IPS-18c (cell line): ENCODE results near the gene ARFGEF3.
"Not testable (repeated sequence)": the region's sequence is repeated elsewhere in the genome, so short reads cannot be mapped to it uniquely, and the experiment has no call there.

Experiments used
- H3K4me3 ChIP-seq: 2 replicates; pipeline ENCODE4 v1.7.0; 2013; ENCODE audit warnings: low read depth, mild to moderate bottlenecking, low read length, moderate library complexity; ENCODE audit not compliant: insufficient read depth
- H3K9me3 ChIP-seq: one replicate; pipeline ENCODE4 v1.6.1; 2013; ENCODE audit warnings: mild to moderate bottlenecking, low read length, moderate library complexity; ENCODE audit not compliant: control insufficient read depth, insufficient read depth

ARFGEF3 gene, protein sequence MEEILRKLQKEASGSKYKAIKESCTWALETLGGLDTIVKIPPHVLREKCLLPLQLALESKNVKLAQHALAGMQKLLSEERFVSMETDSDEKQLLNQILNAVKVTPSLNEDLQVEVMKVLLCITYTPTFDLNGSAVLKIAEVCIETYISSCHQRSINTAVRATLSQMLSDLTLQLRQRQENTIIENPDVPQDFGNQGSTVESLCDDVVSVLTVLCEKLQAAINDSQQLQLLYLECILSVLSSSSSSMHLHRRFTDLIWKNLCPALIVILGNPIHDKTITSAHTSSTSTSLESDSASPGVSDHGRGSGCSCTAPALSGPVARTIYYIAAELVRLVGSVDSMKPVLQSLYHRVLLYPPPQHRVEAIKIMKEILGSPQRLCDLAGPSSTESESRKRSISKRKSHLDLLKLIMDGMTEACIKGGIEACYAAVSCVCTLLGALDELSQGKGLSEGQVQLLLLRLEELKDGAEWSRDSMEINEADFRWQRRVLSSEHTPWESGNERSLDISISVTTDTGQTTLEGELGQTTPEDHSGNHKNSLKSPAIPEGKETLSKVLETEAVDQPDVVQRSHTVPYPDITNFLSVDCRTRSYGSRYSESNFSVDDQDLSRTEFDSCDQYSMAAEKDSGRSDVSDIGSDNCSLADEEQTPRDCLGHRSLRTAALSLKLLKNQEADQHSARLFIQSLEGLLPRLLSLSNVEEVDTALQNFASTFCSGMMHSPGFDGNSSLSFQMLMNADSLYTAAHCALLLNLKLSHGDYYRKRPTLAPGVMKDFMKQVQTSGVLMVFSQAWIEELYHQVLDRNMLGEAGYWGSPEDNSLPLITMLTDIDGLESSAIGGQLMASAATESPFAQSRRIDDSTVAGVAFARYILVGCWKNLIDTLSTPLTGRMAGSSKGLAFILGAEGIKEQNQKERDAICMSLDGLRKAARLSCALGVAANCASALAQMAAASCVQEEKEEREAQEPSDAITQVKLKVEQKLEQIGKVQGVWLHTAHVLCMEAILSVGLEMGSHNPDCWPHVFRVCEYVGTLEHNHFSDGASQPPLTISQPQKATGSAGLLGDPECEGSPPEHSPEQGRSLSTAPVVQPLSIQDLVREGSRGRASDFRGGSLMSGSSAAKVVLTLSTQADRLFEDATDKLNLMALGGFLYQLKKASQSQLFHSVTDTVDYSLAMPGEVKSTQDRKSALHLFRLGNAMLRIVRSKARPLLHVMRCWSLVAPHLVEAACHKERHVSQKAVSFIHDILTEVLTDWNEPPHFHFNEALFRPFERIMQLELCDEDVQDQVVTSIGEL (N-terminal part only)

DNA sequence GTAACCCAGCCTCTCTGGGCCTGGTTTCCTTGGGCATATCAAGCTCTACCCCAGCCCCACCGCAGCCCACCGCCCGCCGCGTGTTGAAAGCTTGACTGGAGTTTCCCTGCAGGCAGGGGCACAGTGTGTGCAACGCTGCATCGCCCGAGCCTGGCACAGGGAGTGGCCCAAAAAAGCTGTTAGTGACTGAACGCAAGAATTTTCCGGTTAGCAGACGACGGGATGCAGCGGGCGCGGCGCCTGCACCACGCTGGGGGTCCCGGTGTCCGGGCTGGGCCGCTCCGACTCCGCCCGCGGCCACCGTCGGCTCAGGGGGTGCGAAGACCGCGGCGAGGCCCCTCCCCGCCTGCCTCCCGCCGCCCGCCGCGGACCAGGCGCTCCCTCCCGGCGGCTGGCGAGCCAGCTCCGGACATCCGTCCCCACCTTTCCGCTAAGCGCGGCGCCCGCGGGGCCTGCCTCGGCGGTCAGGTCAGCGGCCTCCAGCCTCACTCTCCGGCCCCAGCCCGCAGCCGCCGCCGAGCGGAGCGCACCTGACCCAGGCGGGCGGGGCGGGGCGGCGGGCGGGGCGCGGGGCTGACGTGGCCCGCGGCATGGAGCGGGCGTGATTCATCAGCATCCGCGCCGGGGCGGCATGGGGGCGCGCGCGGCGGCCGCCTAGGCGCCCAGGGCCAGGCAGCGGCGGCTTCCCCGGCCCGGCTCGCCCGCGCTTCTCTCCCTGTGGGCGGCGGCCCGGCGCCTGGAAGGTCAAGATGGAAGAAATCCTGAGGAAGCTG, at the start of gene ARFGEF3:
TSS of gene ARFGEF3 (plus strand) at position 602 of the 773 bp plus-strand sequence. CDS start at position 750, 148 bp downstream.
- Histone ChIP-seq H3K4me3 (peak within 1 kb of the TSS; percentile 80), H3K9me3 (peaks cover 2% of the 10 kb centered on the region)

DNA sequence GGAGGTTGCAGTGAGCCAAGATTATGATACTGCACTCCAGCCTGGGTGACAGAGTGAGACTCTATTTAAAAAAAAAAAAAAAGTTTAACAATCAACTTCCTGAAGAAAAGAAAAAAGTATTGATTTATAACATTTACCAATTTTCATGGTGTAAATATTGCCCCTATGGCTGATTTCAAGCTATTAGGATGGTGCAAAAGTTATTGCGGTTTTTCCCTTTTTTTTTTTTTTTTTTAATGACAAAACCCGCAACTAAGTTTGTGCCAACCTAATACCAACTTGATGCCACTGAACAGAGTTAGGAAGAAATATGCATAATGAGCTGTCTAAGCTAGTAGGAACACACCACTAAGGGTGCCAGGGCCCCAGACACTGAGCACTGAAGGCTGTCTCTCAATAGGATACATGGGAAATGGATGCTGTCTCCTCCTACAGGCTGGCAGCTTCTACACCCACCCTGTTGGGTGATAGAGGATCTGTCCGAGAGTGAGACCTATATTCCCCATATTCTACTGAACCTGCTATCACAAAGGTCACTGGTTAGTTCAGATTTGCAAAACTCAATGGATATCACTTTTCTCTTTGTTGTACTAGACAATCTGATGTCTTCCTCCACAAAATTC, 48.0 kb upstream of the ARFGEF3 start:
- Histone ChIP-seq H3K9me3 (no peaks in the 10 kb centered on the region), H3K4me3 (no peak overlapping the region)

DNA sequence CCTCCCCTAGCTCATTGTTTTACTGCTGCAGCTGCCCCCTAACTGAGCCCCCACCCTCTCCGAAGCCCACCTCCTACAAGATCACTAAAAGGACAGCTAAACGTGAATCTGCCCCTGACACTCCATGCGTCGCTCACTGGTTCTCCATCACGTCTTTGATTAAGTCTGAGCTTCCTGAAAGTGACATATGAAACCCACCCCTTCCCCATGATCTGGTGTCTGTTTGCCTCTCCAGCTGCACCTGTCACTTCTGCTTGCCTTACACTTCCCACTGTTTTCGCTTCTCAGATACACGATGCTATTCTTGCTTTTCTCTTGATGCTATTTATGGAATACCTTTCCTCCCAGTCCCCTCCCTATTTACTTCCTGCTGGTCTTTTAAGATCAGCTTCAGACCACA, 46.5 kb upstream of the ARFGEF3 start:
- H3K9me3 ChIP-seq: no peaks in the 10 kb centered on the region
- no peak overlapping the region for H3K4me3 ChIP-seq

DNA sequence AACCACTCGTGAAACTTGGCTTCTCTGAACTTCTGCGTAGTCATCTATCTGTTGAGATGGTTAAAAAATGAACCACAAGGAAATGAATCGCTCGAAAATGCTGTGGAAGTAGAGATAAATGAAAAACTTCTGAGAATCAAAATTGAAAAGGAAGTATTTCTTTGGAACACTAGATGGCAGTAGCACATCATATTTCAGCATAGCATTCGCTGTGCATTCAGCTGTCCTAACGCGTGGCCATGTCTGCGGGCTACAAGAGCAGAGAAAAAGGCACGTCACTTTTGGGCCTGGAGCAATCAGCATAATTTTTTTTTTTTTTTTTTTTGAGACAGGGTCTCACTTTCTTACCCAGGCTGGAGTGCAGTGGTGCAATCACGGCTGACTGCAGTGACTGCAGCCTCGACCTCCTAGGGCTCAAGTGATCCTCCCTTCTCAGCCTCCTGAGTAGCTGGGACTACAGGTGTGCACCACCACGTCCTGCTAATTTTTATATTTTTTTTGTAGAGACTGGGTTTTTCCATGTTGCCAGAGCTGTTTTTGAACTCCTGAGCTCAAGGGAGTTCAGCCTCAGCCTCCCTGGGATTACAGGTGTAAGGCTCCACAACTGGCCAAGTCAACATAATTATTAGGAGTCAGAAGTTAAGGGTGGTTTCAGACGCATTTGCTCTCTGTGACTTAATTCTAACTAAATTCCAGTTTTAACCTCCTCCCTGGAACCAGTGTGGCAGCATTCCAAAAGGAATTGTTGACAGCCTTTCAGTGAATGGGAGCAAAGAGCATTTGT, 45.7 kb upstream of the ARFGEF3 start:
- Histone ChIP-seq H3K9me3 (no peaks in the 10 kb centered on the region), H3K4me3 (no peak overlapping the region)

DNA sequence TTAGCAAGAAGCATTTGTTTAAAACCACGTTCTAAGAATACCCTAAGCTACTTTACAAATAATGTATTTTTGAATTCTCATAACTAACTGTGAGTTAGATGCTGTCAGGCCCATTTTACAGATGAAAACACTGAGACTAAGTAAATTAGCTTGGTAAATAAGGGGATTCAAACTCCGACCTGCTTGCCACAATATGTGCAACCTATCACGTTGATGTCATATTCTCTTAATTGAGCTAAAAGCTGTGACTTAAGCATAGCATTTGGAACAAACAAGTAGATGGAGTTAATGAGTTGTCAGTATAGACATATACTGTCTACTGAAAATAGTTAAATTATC, 45.1 kb upstream of the ARFGEF3 start:
- H3K9me3 ChIP-seq: no peaks in the 10 kb centered on the region
- H3K4me3 ChIP-seq: no peak overlapping the region

DNA sequence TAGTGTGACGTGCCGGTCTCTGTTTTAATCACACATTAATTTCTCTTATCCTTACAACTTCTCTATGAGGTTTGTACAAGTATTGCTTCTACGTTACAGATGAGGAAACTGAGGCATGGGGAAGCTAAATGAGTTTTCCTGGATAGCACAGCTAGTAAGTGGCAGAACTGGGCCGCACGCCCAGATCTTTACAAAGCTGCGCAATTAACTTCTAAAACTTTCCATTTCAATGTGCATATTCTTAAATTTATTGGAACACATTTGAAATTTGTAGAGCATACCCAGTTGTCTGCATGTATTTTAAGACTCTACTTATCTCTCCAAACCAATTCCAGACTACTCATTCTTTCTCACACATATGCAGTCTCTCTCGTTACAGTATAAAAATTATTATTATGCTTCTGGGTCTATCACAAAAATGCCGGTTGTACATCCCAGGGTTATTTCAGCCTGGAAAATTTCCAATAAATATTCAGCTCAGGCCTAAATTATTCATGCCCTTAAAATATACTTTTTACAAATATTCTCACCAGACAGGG, 44.3 kb upstream of the ARFGEF3 start:
- Histone ChIP-seq H3K4me3 (no peak overlapping the region), H3K9me3 (no peaks in the 10 kb centered on the region)

DNA sequence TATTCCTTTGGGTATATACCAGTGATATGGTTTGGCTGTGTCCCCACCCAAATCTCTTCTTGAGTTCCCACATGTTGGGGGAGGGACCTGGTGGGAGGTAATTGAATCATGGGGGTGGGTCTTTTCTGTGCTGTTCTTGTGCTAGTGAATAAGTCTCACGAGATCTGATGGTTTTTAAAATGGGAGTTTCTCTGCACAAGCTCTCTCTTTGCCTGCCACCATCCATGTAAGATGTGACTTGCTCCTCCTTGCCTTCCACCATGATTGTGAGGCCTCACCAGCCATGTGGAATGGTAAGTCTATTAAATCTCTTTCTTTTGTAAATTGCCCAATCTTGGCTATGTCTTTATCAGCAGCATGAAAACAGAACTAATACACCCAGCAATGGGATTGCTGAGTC, 42.5 kb upstream of the ARFGEF3 start:
- H3K4me3 ChIP-seq, H3K9me3 ChIP-seq: not testable (repeated sequence)

DNA sequence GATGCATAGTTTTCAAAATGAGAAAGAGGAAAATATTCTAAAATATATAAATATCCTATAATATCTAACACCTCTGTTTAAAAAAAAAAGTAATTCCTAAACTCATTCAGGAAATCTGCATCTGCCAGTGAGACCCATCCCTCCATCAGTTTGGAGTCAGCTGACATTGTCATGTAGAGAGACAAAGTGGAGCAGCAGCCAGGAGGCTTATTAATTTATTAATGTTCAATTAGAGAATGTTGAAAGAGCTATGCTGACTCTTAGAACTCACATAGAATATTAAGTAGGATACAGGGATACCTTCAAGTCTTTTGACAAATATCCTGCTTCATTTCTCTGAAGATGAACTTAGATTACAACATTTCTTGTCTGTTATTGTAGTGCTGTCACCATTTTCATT, 41.8 kb upstream of the ARFGEF3 start:
- no peak overlapping the region for H3K4me3 ChIP-seq
- H3K9me3 ChIP-seq: no peaks in the 10 kb centered on the region

DNA sequence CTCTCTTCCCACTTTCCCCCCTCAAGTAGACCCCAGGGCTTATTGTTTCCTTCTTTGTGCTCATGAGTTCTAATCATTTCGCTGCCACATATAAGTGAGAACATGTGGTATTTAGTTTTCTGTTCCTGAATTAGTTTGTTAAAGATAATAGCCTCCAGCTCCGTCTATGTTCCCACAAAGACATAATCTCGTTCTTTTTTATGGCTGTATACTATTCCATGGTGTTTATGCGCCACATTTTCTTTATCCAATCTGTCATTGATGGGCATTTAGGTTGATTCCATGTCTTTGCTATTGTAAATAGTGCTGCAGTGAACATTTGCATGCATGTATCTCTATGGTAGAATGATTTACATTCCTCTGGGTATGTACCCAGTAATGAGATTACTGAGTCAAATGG, 37.6 kb upstream of the ARFGEF3 start:
- Histone ChIP-seq H3K4me3 (no peak overlapping the region), H3K9me3 (no peaks in the 10 kb centered on the region)

DNA sequence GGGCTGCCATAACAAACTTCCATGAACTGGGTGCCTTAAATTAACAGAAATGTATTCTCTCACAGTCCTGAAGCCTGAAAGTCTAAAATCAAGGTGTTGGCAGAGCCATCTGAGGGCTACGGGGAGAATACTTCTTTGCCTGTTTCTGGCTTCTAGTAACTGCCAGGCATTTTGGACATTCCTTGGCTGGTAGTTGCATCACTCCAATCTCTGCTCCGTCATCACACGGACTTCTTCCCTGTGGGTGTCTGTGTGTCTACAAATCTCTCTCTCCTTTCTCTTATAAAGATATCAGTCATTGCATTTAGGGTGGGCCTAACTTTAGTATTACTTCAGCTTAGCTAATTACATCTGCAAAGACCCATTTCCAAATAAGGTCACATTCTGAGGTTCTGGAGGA, 33.6 kb upstream of the ARFGEF3 start:
- Histone ChIP-seq H3K4me3 (no peak overlapping the region), H3K9me3 (no peaks in the 10 kb centered on the region)

DNA sequence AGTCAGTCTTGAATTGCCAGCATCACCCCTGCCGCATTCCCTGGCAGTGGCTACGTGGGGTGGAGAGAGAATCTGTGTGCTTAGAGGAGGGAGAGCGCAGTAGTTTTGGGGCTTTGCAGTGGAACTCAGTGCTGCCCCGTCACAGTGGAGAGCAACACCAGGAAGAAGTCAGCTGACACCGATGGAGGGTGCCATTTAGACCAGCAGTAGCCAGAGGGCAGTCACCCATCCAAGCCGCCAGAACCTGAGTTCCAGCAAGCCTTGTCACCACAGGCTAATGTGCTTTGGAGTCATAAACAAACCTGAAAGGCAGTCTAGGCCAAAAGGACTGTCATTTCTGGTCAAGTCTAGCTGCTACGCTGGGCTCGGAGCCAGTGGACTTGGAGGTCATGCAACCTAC, 32.5 kb upstream of the ARFGEF3 start:
- no peaks in the 10 kb centered on the region for H3K9me3 ChIP-seq
- H3K4me3 ChIP-seq: no peak overlapping the region

DNA sequence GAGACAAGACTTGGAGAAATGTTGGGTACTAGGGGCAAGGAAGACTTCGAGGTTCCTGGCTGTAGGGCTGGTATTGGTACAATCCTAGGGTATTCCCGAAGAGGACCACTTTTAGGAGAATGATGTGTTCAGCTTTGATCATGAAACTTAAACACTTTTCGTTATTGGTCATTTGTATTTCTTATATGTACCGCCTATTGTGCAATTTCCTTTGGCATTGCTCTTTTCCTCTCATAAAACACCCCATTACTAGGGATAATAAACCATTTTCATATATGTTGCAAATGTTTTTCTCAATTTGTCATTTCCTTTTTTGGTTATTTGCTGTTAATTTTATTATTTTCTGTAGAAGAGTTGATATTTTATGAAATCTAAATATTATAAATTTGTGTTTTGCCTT, 18.9 kb upstream of the ARFGEF3 start:
- Histone ChIP-seq H3K4me3 (no peak overlapping the region), H3K9me3 (no peaks in the 10 kb centered on the region)

DNA sequence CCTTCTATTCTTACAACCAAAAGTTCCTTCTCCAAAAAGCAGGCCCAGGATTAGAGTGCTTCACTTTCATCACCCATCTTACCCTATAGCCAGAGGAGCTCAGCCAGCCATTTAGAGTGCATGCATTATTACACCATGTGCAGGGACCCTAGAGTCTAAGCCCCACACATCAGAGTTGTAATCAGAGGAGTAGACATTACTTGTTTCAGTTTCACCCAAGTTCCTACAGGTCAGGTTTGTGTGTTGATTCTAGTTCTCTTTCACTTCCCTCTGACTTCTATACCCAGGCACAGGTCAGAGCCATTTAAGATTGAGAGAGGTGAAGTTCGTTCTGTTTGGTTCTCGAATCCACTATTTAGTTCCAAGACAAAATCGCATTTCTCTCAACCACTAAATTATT, 16.3 kb upstream of the ARFGEF3 start:
- Histone ChIP-seq H3K4me3 (no peak overlapping the region), H3K9me3 (no peaks in the 10 kb centered on the region)

DNA sequence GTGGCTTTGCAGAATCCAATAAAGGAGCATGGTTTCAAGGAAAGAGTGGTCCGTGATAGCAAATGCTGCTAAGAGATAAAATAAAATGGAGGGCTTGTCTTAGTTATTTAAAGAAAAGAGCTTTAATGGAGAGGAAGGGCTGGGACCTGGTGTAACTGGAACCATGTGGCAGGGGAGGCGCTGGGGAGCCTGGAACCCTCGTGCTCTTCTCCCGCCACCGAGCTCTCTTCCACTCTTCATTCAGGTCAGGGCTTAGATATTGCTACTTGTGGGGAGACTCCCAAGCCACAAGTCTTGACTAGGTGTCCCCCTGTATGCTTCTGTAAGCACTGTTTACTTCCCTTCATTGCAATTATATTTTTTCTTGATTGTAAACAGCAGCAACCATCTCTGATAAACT, 15.2 kb upstream of the ARFGEF3 start:
- Histone ChIP-seq H3K9me3 (no peaks in the 10 kb centered on the region), H3K4me3 (no peak overlapping the region)

DNA sequence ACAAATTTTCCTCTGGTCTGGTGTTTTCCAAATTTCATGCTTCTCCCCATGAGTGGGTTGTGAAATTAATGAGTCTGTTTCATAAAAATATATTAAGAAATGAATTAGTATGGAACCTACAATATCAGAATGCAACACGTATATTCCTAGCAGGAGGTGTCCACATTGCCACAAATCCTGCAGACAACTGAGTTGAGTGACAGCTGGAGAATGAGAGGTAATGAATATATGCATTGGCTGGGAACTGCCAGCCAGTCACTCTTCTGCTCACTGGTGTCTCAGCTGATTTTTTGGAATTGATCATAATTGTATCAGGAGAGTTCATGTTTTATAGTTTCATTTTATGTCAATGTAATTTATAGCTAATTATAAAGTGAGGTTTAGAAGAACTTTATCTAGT, 6.3 kb upstream of the ARFGEF3 start:
- H3K9me3 ChIP-seq: no peaks in the 10 kb centered on the region
- no peak overlapping the region for H3K4me3 ChIP-seq
